Ecto neural progenitor cell (in vitro differentiated cells): ENCODE data around the gene TSHR.
"Not testable (repeated sequence)": the region's sequence is repeated elsewhere in the genome, so short reads cannot be mapped to it uniquely, and the experiment has no call there.

Experiments used
- DNase-seq: peaks from one replicate; pipeline ENCODE4 v3.0.0-alpha.2; 2018; ENCODE audit warnings: low spot score

Gene TSHR

GRCh38 chr14:81068176-81068782 is 112.9 kb downstream of the TSHR start:
- DNase-seq, result no peak

GRCh38 chr14:81070511-81070910 is 115.1 kb downstream of the TSHR start:
- no peak for DNase-seq

- no peak for DNase-seq
These were observed 130.2 kb downstream of the TSHR start for GRCh38 chr14:81085596-81085995.

GRCh38 chr14:81087230-81087629 is 131.8 kb downstream of the TSHR start:
- no peak for DNase-seq

- no peak for DNase-seq
These were observed 135.7 kb downstream of the TSHR start for GRCh38 chr14:81091139-81091538.

- no peak for DNase-seq
These were observed 136.2 kb downstream of the TSHR start for GRCh38 chr14:81091660-81092059.

- no peak for DNase-seq
These were observed 138.2 kb downstream of the TSHR start for GRCh38 chr14:81093651-81094050.

- DNase-seq, result no peak
These were observed 140.1 kb downstream of the TSHR start for GRCh38 chr14:81095539-81095938.

GRCh38 chr14:81096656-81097055 is 141.2 kb downstream of the TSHR start:
- DNase-seq, result no peak

GRCh38 chr14:81102217-81102616 is 146.8 kb downstream of the TSHR start:
- no peak for DNase-seq

- no peak for DNase-seq
These were observed 148.0 kb downstream of the TSHR start for GRCh38 chr14:81103443-81103842.

GRCh38 chr14:81105378-81105777 is 150.0 kb downstream of the TSHR start:
- DNase-seq, result no peak

GRCh38 chr14:81105961-81106360 is 150.5 kb downstream of the TSHR start:
- no peak for DNase-seq

GRCh38 chr14:81110186-81110585 is 154.8 kb downstream of the TSHR start:
- DNase-seq, result no peak

- no peak for DNase-seq
These were observed 157.8 kb downstream of the TSHR start for GRCh38 chr14:81113176-81113575.

- DNase-seq, result not testable (repeated sequence)
These were observed 158.8 kb downstream of the TSHR start for GRCh38 chr14:81113945-81114820.

GRCh38 chr14:81120501-81120900 is 165.1 kb downstream of the TSHR start:
- no peak for DNase-seq

- no peak for DNase-seq
These were observed 166.9 kb downstream of the TSHR start for GRCh38 chr14:81122326-81122725.

GRCh38 chr14:81123811-81124210 is 168.4 kb downstream of the TSHR start:
- no peak for DNase-seq

- no peak for DNase-seq
These were observed 170.1 kb downstream of the TSHR start for GRCh38 chr14:81125536-81125935.

- no peak for DNase-seq
These were observed 172.4 kb downstream of the TSHR start for GRCh38 chr14:81127785-81128184.

GRCh38 chr14:81129242-81129641 is 173.8 kb downstream of the TSHR start:
- no peak for DNase-seq

- no peak for DNase-seq
These were observed 177.0 kb downstream of the TSHR start for GRCh38 chr14:81132468-81132867.

- no peak for DNase-seq
These were observed 178.0 kb downstream of the TSHR start for GRCh38 chr14:81133400-81133799.
